Spleen (tissue), 7 donors: ENCODE data around the gene GTF2H4.

ENCODE experiments used
- CTCF ChIP-seq, 11 experiments: fragments of 200-600 bp in 7 of 11; fragments of 450-650 bp in 4 of 11; sonication (generic) in 4 of 11; IDR thresholded peaks in 8 of 11; conservative IDR thresholded peaks in 3 of 11; 1 replicate in 7 of 11; 2 replicates in 4 of 11; pipeline versions ENCODE4 v1.4.0 to v1.8.0; 2016 to 2021; ENCODE audit warnings: antibody characterized with exemption in 11 of 11, inconsistent platforms in 4 of 11, mild to moderate bottlenecking in 1 of 11
- POLR2A ChIP-seq, 3 donors: fragments of 450-650 bp; IDR thresholded peaks; one replicate each; pipeline ENCODE4 v1.5.1; 2017; ENCODE audit warnings: antibody characterized with exemption in 3 of 3, mild to moderate bottlenecking in 1 of 3
- POLR2AphosphoS5 ChIP-seq, 3 donors: sonication (generic); formaldehyde crosslinking; IDR thresholded peaks; one replicate each; pipeline ENCODE4 v1.5.1; 2017; ENCODE audit warnings: antibody characterized with exemption in 3 of 3
- donor health status: DM: no; HTN: no; CAD: no; lungs with moderate emphysema.
- donor health status: DM: no; HTN: no; CAD: no.
- donor health status: DM: no; HTN: no; CAD: no.

DNA sequence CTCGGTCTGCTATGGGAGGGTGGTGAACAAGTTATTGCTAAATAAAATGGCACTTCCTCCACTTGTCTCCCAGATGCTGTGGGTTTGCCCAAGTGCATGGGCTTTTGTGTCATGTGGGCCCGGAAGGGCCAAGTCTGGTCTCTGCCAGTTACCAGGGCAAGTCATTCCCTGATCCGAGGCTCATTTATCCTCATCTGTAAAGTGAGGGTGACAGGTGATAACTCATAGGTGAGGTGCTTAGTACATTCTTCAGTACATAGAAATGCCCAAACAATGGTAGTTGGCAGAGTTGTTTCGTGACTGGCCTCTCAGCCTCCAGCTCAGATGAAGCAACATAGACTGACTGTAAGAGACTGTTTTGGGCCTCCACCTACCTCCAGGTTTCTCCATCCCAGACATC is 30.7 kb downstream of the GTF2H4 start:
- TF ChIP-seq CTCF (IDR thresholded peaks at IDR 0.05 in 8 of 11, conservative IDR thresholded peaks at IDR 0.05 in 3 of 11) = no peak
- no peak for TF ChIP-seq POLR2A (IDR thresholded peaks at IDR 0.05)
- TF ChIP-seq POLR2AphosphoS5 (IDR thresholded peaks at IDR 0.05) = no peak
